GM12878 (cell line): ENCODE measurements around the gene ATIC. TPM values are rescaled to one million over a fixed set of nuclear protein-coding genes. Genes with fewer than 3 reads are reported as not detected.

Experiments used
- ASH2L ChIP-seq: fragments of 300-600, 200-600 bp; sonication (generic); IDR thresholded peaks from 2 replicates; pipeline ENCODE4 v1.6.1; 2017; ENCODE audit warnings: low read depth, mild to moderate bottlenecking, borderline replicate concordance
- CEBPB ChIP-seq, 2 experiments: fragments of 150-350 bp in 1 of 2; IDR thresholded peaks; 2 replicates each; pipeline ENCODE4 v1.6.1; 2012 to 2014; ENCODE audit warnings: low read depth in 2 of 2, low read length in 2 of 2, borderline replicate concordance in 1 of 2, inconsistent platforms in 1 of 2
- FOS ChIP-seq: IDR thresholded peaks from 3 replicates; pipeline ENCODE4 v1.6.1; 2011; ENCODE audit warnings: borderline replicate concordance; ENCODE audit not compliant: insufficient read length; ENCODE audit errors: extremely low read depth
- MTA3 ChIP-seq: IDR thresholded peaks from 2 replicates; pipeline ENCODE4 v1.6.1; 2012; ENCODE audit warnings: low read length, inconsistent platforms, borderline replicate concordance
- NBN ChIP-seq: fragments of 450-650 bp; IDR thresholded peaks from 2 replicates; pipeline ENCODE4 v1.6.1; 2016
- RUNX3 ChIP-seq: IDR thresholded peaks from 2 replicates; pipeline ENCODE4 v1.6.1; 2012; ENCODE audit warnings: low read length, inconsistent platforms
- SUPT20H ChIP-seq: IDR thresholded peaks from 2 replicates; pipeline ENCODE4 v1.6.1; 2011; ENCODE audit warnings: low read depth, mild to moderate bottlenecking, low read length, moderate library complexity, borderline replicate concordance; ENCODE audit not compliant: control insufficient read depth
- YY1 ChIP-seq: IDR thresholded peaks from 2 replicates; pipeline ENCODE4 v1.6.1; 2011; ENCODE audit warnings: low read depth, mild to moderate bottlenecking, low read length
- ZNF24 ChIP-seq: fragments of 450-650 bp; IDR thresholded peaks from 2 replicates; pipeline ENCODE4 v1.6.1; 2017; ENCODE audit warnings: antibody characterized with exemption, mild to moderate bottlenecking
- ZNF274 ChIP-seq: IDR thresholded peaks from one replicate; pipeline ENCODE4 v1.8.0; 2011; ENCODE audit not compliant: insufficient read length, insufficient read depth
- polyA plus RNA-seq, 11 experiments: library from polyadenylated mRNA; depleted of rRNA in 4 of 11; unstranded in 6 of 11; stranded (reverse) in 5 of 11; fragments of >200 nt; fragmentation: Nextera tagmentation in 4 of 11; fragmentation: Illumina TruSeq in 1 of 11; extraction: Ambion mirVana in 4 of 11; extraction: Trizol in 1 of 11; gene quantifications; 1 replicate in 1 of 11; 2 replicates in 10 of 11; pipeline versions ENCODE4 v1.2.1 to v1.2.3, GENCODE V29; 2011 to 2016; ENCODE audit warnings: inconsistent platforms in 2 of 11, missing spikeins in 2 of 11, low read depth in 1 of 11
- total RNA-seq, 4 experiments: library from RNA; depleted of rRNA in 3 of 4; stranded (reverse); fragments of >200 nt in 3 of 4; fragmentation: Illumina TruSeq in 1 of 4; extraction: Trizol in 1 of 4; gene quantifications; 2 replicates each; pipeline versions ENCODE4 v1.2.1 to v1.2.3, GENCODE V29; 2013 to 2021
- TF ChIP-seq, protein P1 (sequence below): IDR thresholded peaks from 2 replicates; pipeline ENCODE4 v1.6.1; 2012; ENCODE audit warnings: improper control_type of control experiment, low read depth, low read length; ENCODE audit not compliant: insufficient replicate concordance
- TF ChIP-seq, protein P2 (sequence below): IDR thresholded peaks from 2 replicates; pipeline ENCODE4 v1.6.1; 2011; ENCODE audit warnings: mild to moderate bottlenecking, low read depth, low read length, moderate library complexity; ENCODE audit not compliant: insufficient replicate concordance
- TF ChIP-seq, protein P3 (sequence below): fragments of 450-650 bp; IDR thresholded peaks from 2 replicates; pipeline ENCODE4 v1.6.1; 2018; ENCODE audit warnings: mild to moderate bottlenecking, low read depth, moderate library complexity; ENCODE audit not compliant: partially characterized antibody
- TF ChIP-seq, protein P4 (sequence below): IDR thresholded peaks from 2 replicates; pipeline ENCODE4 v1.6.1; 2011; ENCODE audit warnings: low read depth, low read length, improper control_type of control experiment, borderline replicate concordance
- TF ChIP-seq, protein P5 (sequence below): fragments of 450-650 bp; formaldehyde crosslinking; IDR thresholded peaks from 2 replicates; pipeline ENCODE4 v1.4.0; 2022; ENCODE audit warnings: mild to moderate bottlenecking, moderate library complexity

ATIC gene
- total and polyA plus RNA-seq, 10 of the 15 experiments (the other 5 are each of a cell fraction or from before 2014, with no cell fraction given): 45.1 to 518 (median 306) TPM

DNA sequence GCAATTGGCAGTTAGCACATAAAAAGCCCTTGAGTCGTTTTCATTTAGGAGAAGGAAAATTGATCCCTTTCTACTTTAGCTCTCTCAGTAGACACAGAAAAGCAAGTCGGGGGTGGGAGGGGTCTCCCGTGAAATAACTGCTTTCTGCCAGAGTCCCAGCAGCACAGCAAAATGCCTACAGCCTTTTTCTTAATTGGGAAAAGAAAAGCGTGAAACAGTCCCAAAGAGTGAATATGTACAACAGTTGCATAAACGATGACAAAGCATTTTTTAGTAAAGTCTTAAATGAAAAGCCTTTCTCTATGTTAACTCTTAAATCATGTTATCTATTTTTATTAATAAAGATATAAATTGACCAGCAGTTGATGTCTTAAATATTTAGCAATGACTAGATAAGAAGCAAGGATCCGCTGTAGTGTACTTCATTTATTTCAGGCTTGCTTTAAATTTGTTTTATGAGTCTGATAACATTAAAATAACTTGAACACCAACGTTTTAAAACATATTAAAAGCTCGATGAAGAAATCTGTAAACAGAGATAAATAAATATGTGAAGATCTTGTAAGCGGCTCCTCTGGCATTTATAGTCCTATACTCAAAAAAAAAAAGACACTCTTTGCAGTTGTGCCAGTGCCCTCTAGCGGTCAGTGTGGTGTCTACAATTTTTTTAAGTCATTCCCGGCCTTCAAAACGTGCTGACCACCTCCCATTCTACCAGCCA lies 42.3 kb upstream of the ATIC start (continued):
- TF ChIP-seq, protein P1, sequence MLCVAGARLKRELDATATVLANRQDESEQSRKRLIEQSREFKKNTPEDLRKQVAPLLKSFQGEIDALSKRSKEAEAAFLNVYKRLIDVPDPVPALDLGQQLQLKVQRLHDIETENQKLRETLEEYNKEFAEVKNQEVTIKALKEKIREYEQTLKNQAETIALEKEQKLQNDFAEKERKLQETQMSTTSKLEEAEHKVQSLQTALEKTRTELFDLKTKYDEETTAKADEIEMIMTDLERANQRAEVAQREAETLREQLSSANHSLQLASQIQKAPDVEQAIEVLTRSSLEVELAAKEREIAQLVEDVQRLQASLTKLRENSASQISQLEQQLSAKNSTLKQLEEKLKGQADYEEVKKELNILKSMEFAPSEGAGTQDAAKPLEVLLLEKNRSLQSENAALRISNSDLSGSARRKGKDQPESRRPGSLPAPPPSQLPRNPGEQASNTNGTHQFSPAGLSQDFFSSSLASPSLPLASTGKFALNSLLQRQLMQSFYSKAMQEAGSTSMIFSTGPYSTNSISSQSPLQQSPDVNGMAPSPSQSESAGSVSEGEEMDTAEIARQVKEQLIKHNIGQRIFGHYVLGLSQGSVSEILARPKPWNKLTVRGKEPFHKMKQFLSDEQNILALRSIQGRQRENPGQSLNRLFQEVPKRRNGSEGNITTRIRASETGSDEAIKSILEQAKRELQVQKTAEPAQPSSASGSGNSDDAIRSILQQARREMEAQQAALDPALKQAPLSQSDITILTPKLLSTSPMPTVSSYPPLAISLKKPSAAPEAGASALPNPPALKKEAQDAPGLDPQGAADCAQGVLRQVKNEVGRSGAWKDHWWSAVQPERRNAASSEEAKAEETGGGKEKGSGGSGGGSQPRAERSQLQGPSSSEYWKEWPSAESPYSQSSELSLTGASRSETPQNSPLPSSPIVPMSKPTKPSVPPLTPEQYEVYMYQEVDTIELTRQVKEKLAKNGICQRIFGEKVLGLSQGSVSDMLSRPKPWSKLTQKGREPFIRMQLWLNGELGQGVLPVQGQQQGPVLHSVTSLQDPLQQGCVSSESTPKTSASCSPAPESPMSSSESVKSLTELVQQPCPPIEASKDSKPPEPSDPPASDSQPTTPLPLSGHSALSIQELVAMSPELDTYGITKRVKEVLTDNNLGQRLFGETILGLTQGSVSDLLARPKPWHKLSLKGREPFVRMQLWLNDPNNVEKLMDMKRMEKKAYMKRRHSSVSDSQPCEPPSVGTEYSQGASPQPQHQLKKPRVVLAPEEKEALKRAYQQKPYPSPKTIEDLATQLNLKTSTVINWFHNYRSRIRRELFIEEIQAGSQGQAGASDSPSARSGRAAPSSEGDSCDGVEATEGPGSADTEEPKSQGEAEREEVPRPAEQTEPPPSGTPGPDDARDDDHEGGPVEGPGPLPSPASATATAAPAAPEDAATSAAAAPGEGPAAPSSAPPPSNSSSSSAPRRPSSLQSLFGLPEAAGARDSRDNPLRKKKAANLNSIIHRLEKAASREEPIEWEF: no peak
- TF ChIP-seq, protein P2, sequence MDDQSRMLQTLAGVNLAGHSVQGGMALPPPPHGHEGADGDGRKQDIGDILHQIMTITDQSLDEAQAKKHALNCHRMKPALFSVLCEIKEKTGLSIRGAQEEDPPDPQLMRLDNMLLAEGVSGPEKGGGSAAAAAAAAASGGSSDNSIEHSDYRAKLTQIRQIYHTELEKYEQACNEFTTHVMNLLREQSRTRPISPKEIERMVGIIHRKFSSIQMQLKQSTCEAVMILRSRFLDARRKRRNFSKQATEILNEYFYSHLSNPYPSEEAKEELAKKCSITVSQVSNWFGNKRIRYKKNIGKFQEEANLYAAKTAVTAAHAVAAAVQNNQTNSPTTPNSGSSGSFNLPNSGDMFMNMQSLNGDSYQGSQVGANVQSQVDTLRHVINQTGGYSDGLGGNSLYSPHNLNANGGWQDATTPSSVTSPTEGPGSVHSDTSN: no peak
- TF ChIP-seq, protein P3, sequence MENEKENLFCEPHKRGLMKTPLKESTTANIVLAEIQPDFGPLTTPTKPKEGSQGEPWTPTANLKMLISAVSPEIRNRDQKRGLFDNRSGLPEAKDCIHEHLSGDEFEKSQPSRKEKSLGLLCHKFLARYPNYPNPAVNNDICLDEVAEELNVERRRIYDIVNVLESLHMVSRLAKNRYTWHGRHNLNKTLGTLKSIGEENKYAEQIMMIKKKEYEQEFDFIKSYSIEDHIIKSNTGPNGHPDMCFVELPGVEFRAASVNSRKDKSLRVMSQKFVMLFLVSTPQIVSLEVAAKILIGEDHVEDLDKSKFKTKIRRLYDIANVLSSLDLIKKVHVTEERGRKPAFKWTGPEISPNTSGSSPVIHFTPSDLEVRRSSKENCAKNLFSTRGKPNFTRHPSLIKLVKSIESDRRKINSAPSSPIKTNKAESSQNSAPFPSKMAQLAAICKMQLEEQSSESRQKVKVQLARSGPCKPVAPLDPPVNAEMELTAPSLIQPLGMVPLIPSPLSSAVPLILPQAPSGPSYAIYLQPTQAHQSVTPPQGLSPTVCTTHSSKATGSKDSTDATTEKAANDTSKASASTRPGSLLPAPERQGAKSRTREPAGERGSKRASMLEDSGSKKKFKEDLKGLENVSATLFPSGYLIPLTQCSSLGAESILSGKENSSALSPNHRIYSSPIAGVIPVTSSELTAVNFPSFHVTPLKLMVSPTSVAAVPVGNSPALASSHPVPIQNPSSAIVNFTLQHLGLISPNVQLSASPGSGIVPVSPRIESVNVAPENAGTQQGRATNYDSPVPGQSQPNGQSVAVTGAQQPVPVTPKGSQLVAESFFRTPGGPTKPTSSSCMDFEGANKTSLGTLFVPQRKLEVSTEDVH: no peak
- peak; percentile 67 for TF ChIP-seq YY1
- TF ChIP-seq ZNF274: no peak
- TF ChIP-seq FOS: no peak
- no peak for TF ChIP-seq CEBPB (IDR thresholded peaks at IDR 0.05; ENCODE audit: borderline replicate concordance in 1 of 2, low read depth in 2 of 2, low read length in 2 of 2)
- no peak for TF ChIP-seq ASH2L
- no peak for TF ChIP-seq SUPT20H
- TF ChIP-seq ZNF24: no peak
- peak; percentile 27; the same call in 1 of the 2 replicates for TF ChIP-seq RUNX3
- TF ChIP-seq, protein P4, sequence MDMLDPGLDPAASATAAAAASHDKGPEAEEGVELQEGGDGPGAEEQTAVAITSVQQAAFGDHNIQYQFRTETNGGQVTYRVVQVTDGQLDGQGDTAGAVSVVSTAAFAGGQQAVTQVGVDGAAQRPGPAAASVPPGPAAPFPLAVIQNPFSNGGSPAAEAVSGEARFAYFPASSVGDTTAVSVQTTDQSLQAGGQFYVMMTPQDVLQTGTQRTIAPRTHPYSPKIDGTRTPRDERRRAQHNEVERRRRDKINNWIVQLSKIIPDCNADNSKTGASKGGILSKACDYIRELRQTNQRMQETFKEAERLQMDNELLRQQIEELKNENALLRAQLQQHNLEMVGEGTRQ: no peak
- TF ChIP-seq MTA3: no peak
- TF ChIP-seq, protein P5, sequence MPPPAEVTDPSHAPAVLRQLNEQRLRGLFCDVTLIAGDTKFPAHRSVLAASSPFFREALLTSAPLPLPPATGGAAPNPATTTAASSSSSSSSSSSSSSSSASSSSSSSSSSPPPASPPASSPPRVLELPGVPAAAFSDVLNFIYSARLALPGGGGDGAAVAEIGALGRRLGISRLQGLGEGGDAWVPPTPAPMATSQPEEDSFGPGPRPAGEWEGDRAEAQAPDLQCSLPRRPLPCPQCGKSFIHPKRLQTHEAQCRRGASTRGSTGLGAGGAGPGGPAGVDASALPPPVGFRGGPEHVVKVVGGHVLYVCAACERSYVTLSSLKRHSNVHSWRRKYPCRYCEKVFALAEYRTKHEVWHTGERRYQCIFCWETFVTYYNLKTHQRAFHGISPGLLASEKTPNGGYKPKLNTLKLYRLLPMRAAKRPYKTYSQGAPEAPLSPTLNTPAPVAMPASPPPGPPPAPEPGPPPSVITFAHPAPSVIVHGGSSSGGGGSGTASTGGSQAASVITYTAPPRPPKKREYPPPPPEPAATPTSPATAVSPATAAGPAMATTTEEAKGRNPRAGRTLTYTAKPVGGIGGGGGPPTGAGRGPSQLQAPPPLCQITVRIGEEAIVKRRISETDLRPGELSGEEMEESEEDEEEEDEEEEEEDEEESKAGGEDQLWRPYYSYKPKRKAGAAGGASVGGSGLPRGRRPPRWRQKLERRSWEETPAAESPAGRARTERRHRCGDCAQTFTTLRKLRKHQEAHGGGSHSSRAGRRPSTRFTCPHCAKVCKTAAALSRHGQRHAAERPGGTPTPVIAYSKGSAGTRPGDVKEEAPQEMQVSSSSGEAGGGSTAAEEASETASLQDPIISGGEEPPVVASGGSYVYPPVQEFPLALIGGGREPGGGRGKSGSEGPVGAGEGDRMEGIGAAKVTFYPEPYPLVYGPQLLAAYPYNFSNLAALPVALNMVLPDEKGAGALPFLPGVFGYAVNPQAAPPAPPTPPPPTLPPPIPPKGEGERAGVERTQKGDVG (CRISPR knock-in tag): no peak
- no peak for TF ChIP-seq NBN
